ENCODE data around the gene LARP4B. TPM values are rescaled to one million over a fixed set of nuclear protein-coding genes. Genes with fewer than 3 reads are reported as not detected.

LARP4B gene
- polyA plus RNA-seq, 2 of the 4 experiments (the other 2 are of a cell fraction): 25.5 to 54.2 TPM

- peaks cover 7% of the 10 kb centered on the region; the same call in 1 of the 3 replicates for H3K4me1 ChIP-seq
- CTCF ChIA-PET: interaction anchor here (0.8 to 1.3 kb wide), 4 partner anchors 9 to 117 kb away, joined by 3 to 4 read pairs (median 4); no protein-coding TSS in a partner anchor
- ATAC-seq: peak; percentile 73 to 78; a peak in 5 of 6 replicates
- no peak for FAIRE-seq
- no peak for DNase-seq (ENCODE audit: low read depth in 1 of 2, low spot score in 1 of 2)
- no peaks in the 10 kb centered on the region for H3K9me3 ChIP-seq
- no peak overlapping the region for H3K27ac ChIP-seq
- WGBS (ENCODE audit: missing lambda C conversion rate): 36% methylated on average over 3 of the region's 3 CpGs
- TF ChIP-seq EP300 (IDR thresholded peaks at IDR 0.05): no peak
- no peak for TF ChIP-seq PHF8 (IDR thresholded peaks at IDR 0.05; ENCODE audit: borderline replicate concordance, low read depth)
- TF ChIP-seq MAFK (IDR thresholded peaks at IDR 0.05; ENCODE audit: partially characterized antibody): no peak
- no peak for TF ChIP-seq SREBF2 (IDR thresholded peaks at IDR 0.05)
- TF ChIP-seq BCL3 (IDR thresholded peaks at IDR 0.05): no peak
- no peak for TF ChIP-seq MYC (IDR thresholded peaks at IDR 0.05; ENCODE audit: borderline replicate concordance, low read length)
- TF ChIP-seq FOSL2 (IDR thresholded peaks at IDR 0.05): no peak
- TF ChIP-seq FOSL2 (CRISPR knock-in tag; IDR thresholded peaks at IDR 0.05): no peak
- H3K4me3 ChIP-seq: no peak overlapping the region
- POLR2A ChIA-PET: no interaction called here
- 0 out of 3 replicates have a peak overlapping the region, but pooled peaks have one; percentile 12 for H3K4me2 ChIP-seq
Observed at GRCh38 chr10:905503-905902, 26.0 kb downstream of the LARP4B start.

- TF ChIP-seq CBX2 (IDR thresholded peaks at IDR 0.05; ENCODE audit: borderline replicate concordance, low read depth) (no peak), REST (IDR thresholded peaks at IDR 0.05) (no peak), RNF2 (IDR thresholded peaks at IDR 0.05; ENCODE audit: borderline replicate concordance, low read depth) (no peak), MYC (IDR thresholded peaks at IDR 0.05; ENCODE audit: borderline replicate concordance, low read length) (no peak), FOXS1 (CRISPR knock-in tag; IDR thresholded peaks at IDR 0.05) (no peak), CHD4 (IDR thresholded peaks at IDR 0.05; ENCODE audit: borderline replicate concordance) (no peak), ZNF302 (CRISPR knock-in tag; IDR thresholded peaks at IDR 0.05) (no peak), USF2 (IDR thresholded peaks at IDR 0.05) (no peak), BHLHE40 (IDR thresholded peaks at IDR 0.05; ENCODE audit: low read depth, low read length) (no peak), ZSCAN20 (CRISPR knock-in tag; IDR thresholded peaks at IDR 0.05) (no peak), RAD21 (conservative IDR thresholded peaks at IDR 0.05 in 1 of 2, IDR thresholded peaks at IDR 0.05 in 1 of 2) (no peak)
- TF ChIP-seq, protein P1, sequence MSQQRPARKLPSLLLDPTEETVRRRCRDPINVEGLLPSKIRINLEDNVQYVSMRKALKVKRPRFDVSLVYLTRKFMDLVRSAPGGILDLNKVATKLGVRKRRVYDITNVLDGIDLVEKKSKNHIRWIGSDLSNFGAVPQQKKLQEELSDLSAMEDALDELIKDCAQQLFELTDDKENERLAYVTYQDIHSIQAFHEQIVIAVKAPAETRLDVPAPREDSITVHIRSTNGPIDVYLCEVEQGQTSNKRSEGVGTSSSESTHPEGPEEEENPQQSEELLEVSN (IDR thresholded peaks at IDR 0.05; ENCODE audit: borderline replicate concordance, low read depth): no peak
- TF ChIP-seq, protein P2, sequence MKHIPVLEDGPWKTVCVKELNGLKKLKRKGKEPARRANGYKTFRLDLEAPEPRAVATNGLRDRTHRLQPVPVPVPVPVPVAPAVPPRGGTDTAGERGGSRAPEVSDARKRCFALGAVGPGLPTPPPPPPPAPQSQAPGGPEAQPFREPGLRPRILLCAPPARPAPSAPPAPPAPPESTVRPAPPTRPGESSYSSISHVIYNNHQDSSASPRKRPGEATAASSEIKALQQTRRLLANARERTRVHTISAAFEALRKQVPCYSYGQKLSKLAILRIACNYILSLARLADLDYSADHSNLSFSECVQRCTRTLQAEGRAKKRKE (CRISPR knock-in tag; IDR thresholded peaks at IDR 0.05; ENCODE audit: low read depth): no peak
- Histone ChIP-seq H3K9me3 (no peaks in the 10 kb centered on the region), H3K4me1 (peaks cover 7% of the 10 kb centered on the region; the same call in 1 of the 3 replicates), H3K4me2 (no peak overlapping the region), H3K27ac (no peak overlapping the region), H3K4me3 (no peak overlapping the region)
- DNase-seq (ENCODE audit: low read depth in 1 of 2, low spot score in 1 of 2): no peak
- no peak for FAIRE-seq
- ChIA-PET CTCF (no interaction called here), POLR2A (no interaction called here)
- WGBS (ENCODE audit: missing lambda C conversion rate): 99% methylated on average over 5 of the region's 5 CpGs
- ATAC-seq: no peak
Observed at GRCh38 chr10:904403-904802, 27.1 kb downstream of the LARP4B start.

All from A549 (cell line).